HG03060 (cell line): ENCODE data around the gene REV3L.

Experiments
- ATAC-seq: cut with Tn5 transposase; IDR thresholded peaks from one replicate; pipeline ENCODE4 v1.9.1; 2021; ENCODE audit warnings: low read depth, moderate number of reproducible peaks; ENCODE audit not compliant: unreplicated experiment

REV3L gene

GRCh38 chr6:111471533-111471932, 11.5 kb downstream of the REV3L start:
- no peak for ATAC-seq

- no peak for ATAC-seq
Measured at GRCh38 chr6:111470991-111471390, 12.0 kb downstream of the REV3L start.

- ATAC-seq, result no peak
Measured at GRCh38 chr6:111469543-111469942, 13.5 kb downstream of the REV3L start.

GRCh38 chr6:111468329-111469012, 14.5 kb downstream of the REV3L start:
- no peak for ATAC-seq

GRCh38 chr6:111464184-111464583, 18.8 kb downstream of the REV3L start:
- no peak for ATAC-seq

GRCh38 chr6:111462770-111463391, 20.1 kb downstream of the REV3L start:
- no peak for ATAC-seq

GRCh38 chr6:111461860-111462259, 21.2 kb downstream of the REV3L start:
- ATAC-seq, result no peak

- ATAC-seq, result no peak
Measured at GRCh38 chr6:111458670-111459232, 24.3 kb downstream of the REV3L start.

GRCh38 chr6:111456208-111456607, 26.8 kb downstream of the REV3L start:
- no peak for ATAC-seq

GRCh38 chr6:111450636-111451035, 32.4 kb downstream of the REV3L start:
- ATAC-seq, result no peak

GRCh38 chr6:111450087-111450486, 32.9 kb downstream of the REV3L start:
- no peak for ATAC-seq

- ATAC-seq, result no peak
Measured at GRCh38 chr6:111449129-111449528, 33.9 kb downstream of the REV3L start.

GRCh38 chr6:111447051-111447450, 36.0 kb downstream of the REV3L start:
- ATAC-seq, result no peak

- ATAC-seq, result no peak
Measured at GRCh38 chr6:111445861-111446267, 37.2 kb downstream of the REV3L start.

GRCh38 chr6:111444794-111445193, 38.2 kb downstream of the REV3L start:
- ATAC-seq, result no peak

GRCh38 chr6:111441678-111442243, 41.3 kb downstream of the REV3L start:
- ATAC-seq, result no peak

- no peak for ATAC-seq
Measured at GRCh38 chr6:111439171-111439570, 43.8 kb downstream of the REV3L start.

- ATAC-seq, result no peak
Measured at GRCh38 chr6:111437573-111437972, 45.4 kb downstream of the REV3L start.

GRCh38 chr6:111432511-111432910, 50.5 kb downstream of the REV3L start:
- ATAC-seq, result no peak

GRCh38 chr6:111430605-111431376, 52.2 kb downstream of the REV3L start:
- ATAC-seq, result no peak

- no peak for ATAC-seq
Measured at GRCh38 chr6:111429571-111429970, 53.4 kb downstream of the REV3L start.
